ENCODE results near the gene ZC3H12C.

The ZC3H12C gene

DNA sequence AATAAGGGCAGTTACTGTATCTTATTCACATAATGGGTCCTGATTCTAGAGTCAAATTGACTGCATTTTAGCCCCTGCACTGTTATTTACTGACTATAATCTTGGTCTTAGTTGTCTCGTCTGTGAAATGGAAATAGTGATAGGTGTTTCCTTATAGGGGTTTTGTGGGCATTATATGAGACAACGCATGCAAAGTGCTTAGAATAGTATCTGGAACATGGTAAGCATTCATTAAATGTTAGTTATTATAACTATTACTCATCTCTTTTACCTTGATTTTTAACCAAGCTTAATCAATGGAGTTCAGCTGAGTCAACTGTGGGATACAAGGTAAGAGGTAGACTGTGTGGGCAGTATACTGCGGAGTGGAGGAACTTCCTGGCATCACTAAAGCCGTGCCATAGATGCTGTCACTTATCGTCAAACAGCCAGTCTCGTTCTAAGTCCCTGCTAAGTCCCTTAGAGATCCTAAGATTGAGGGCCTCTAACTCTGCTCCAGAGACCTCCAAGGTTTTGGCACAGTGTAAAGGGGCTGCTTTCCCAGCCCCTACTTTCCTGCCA is 2.6 kb upstream of the ZC3H12C start:
- DNase-seq: no peak
- TF ChIP-seq, protein P1, sequence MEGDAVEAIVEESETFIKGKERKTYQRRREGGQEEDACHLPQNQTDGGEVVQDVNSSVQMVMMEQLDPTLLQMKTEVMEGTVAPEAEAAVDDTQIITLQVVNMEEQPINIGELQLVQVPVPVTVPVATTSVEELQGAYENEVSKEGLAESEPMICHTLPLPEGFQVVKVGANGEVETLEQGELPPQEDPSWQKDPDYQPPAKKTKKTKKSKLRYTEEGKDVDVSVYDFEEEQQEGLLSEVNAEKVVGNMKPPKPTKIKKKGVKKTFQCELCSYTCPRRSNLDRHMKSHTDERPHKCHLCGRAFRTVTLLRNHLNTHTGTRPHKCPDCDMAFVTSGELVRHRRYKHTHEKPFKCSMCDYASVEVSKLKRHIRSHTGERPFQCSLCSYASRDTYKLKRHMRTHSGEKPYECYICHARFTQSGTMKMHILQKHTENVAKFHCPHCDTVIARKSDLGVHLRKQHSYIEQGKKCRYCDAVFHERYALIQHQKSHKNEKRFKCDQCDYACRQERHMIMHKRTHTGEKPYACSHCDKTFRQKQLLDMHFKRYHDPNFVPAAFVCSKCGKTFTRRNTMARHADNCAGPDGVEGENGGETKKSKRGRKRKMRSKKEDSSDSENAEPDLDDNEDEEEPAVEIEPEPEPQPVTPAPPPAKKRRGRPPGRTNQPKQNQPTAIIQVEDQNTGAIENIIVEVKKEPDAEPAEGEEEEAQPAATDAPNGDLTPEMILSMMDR (IDR thresholded peaks at IDR 0.05; ENCODE audit: low read depth, low read length): no peak
- no peak overlapping the region for H3K4me3 ChIP-seq (ENCODE audit: low read depth, low read length)

DNA sequence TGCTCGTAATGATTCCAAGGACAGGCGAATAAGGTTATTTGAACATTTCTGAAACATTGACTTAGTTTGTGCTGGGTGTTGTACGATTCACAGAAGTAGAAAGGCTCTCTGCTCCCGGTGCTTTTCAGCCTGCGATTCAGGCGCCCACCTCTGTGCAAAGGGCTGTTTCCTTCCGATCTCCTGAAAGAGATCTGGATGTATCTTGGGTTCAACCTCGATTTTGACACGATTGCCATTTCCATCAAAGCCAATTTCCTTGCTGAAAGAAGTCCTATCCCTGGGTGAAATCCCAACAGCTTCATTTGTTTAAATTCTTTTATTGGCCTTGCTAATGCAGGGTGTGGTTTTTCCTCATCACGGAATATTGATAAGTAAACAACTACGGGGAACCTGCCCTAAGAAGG is 1.1 kb upstream of the ZC3H12C start:
- TF ChIP-seq, protein P1 (IDR thresholded peaks at IDR 0.05; ENCODE audit: low read depth, low read length): no peak
- peak; percentile 21 for DNase-seq
- Histone ChIP-seq H3K27me3 (ENCODE audit: insufficient read depth, low read depth, severe bottlenecking) (no peaks in the 10 kb centered on the region), H3K27ac (peak overlapping the region; percentile 74), H3K4me3 (ENCODE audit: low read depth, low read length) (peak overlapping the region; percentile 87), H3K9me3 (ENCODE audit: severe bottlenecking) (no peaks in the 10 kb centered on the region), H3K36me3 (no peaks in the 10 kb centered on the region)

More for the DNA sequence above, 2.6 kb upstream of the ZC3H12C start:
- H3K27me3 ChIP-seq (ENCODE audit: insufficient read depth, low read depth, severe bottlenecking): no peaks in the 10 kb centered on the region
- no peaks in the 10 kb centered on the region for H3K9me3 ChIP-seq (ENCODE audit: severe bottlenecking)
- no peak overlapping the region for H3K27ac ChIP-seq
- H3K36me3 ChIP-seq: no peaks in the 10 kb centered on the region

DNA sequence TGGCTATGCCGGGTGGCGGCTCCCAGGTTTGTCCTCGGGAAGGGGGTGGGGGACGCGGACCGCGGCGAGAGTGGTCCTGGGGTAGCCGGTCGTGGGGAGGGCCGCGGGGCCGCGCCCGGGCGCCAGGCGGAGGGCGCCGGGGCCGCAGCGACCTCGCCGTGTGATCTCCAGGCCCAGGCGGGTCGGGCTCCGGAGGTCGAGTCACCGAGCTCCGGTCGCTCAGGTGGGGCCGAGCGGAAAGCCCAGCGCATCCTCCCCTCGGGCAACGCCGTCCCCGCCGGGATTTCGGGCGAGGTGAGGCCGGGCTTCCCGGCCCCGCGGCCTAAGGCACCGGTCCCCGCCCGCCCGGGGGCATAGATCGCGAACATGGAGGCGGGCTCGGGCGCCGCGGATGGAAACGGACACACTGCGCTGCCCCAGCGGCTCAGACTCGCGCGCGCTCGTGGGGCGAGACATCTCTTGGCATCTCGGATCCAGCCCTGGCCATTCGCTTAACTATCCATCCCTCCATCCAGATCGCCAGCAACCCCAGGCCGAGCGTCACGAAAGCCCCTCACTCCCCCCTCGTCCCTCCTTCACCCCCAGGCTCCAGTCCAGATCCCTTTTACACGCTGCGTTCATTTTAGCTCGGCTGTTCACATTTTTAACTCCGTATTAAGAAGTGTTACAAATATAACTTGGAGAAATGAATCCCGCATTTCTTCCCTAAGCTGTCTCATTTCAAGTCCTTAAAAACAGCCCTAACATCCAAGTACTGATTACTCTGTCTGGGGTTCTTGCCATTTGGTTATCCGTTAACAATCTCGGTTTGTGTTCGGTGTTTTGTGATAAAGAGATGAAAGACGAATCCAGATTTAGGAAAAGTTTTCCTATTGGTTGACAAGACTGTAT is 460 bp downstream of the ZC3H12C start:
- Histone ChIP-seq H3K9me3 (ENCODE audit: severe bottlenecking) (no peaks in the 10 kb centered on the region), H3K27ac (peak overlapping the region; percentile 84), H3K27me3 (ENCODE audit: insufficient read depth, low read depth, severe bottlenecking) (no peaks in the 10 kb centered on the region), H3K4me3 (ENCODE audit: low read depth, low read length) (peak overlapping the region; percentile 87), H3K36me3 (no peaks in the 10 kb centered on the region)
- DNase-seq: peak; percentile 47
- TF ChIP-seq, protein P1 (IDR thresholded peaks at IDR 0.05; ENCODE audit: low read depth, low read length): no peak

GRCh38 chr11:110094298-110095285 is 1.4 kb downstream of the ZC3H12C start:
- DNase-seq: no peak
- no peaks in the 10 kb centered on the region for H3K36me3 ChIP-seq
- H3K27ac ChIP-seq: no peak overlapping the region
- TF ChIP-seq, protein P1 (IDR thresholded peaks at IDR 0.05; ENCODE audit: low read depth, low read length): no peak
- H3K9me3 ChIP-seq (ENCODE audit: severe bottlenecking): no peaks in the 10 kb centered on the region
- no peaks in the 10 kb centered on the region for H3K27me3 ChIP-seq (ENCODE audit: insufficient read depth, low read depth, severe bottlenecking)
- peak overlapping the region; percentile 87 for H3K4me3 ChIP-seq (ENCODE audit: low read depth, low read length)

DNA sequence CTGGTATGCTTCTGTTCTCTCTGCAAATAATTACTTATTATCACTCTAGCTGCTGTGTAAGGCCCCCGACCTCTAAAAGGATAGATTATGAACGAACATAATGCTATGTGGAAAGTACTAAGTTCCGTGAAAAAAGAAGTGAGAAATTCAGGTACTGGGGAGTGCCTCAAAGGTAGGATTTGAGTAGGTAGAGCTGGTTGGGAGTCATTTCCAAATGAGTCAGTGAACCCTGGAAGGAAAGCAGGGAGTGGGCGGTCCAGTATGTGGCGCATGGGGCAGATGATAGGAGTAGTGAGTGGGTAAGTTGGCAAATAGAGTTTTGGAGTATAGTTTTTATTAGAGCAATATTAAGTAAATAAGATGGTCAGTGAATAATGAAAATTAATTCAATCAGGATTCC is 2.4 kb downstream of the ZC3H12C start:
- no peak overlapping the region for H3K4me3 ChIP-seq (ENCODE audit: low read depth, low read length)
- H3K27ac ChIP-seq: no peak overlapping the region

More for the DNA sequence above, 2.4 kb downstream of the ZC3H12C start:
- Histone ChIP-seq H3K9me3 (ENCODE audit: severe bottlenecking) (no peaks in the 10 kb centered on the region), H3K27me3 (ENCODE audit: insufficient read depth, low read depth, severe bottlenecking) (no peaks in the 10 kb centered on the region), H3K36me3 (no peaks in the 10 kb centered on the region)
- TF ChIP-seq, protein P1 (IDR thresholded peaks at IDR 0.05; ENCODE audit: low read depth, low read length): no peak
- no peak for DNase-seq
